ENCODE results near the gene MYL5.

Gene MYL5

DNA sequence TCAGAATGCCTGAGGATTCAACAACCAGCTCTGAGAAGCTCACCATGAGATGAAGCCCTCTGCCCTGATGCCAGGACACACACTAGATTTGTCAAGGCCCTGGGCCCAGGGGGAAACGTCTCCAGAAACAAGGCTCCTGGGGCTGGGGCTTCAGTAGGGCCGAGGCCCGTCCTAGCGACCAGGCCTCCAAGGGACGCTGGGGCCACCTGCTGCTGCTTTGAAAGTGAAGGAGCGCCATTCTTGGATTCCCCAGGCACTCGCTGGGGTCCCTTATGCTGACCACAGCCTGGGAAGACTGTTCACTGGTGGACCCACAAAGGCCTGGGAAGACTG lies 25.1 kb upstream of the MYL5 start:
- H3K27ac ChIP-seq (ENCODE audit: low read length): no peak overlapping the region
- H3K9ac ChIP-seq (ENCODE audit: low read depth, low read length): no peak overlapping the region
- ATAC-seq (ENCODE audit: insufficient read depth, low read depth) (no peak), DNase-seq (no peak)
- no peaks in the 10 kb centered on the region for H3K36me3 ChIP-seq (ENCODE audit: insufficient read depth, low read length)
- no peak overlapping the region for H3K4me2 ChIP-seq (ENCODE audit: insufficient read depth, low read length)
- no peaks in the 10 kb centered on the region for H3K9me3 ChIP-seq (ENCODE audit: insufficient read depth, low read length, severe bottlenecking)
- no peaks in the 10 kb centered on the region for H3K79me2 ChIP-seq (ENCODE audit: insufficient read depth, low read length)
- H4K20me1 ChIP-seq (ENCODE audit: insufficient read depth, low read length): no peaks in the 10 kb centered on the region
- H2AFZ ChIP-seq (ENCODE audit: low read depth, low read length): no peak overlapping the region
- no peaks in the 10 kb centered on the region for H3K27me3 ChIP-seq (ENCODE audit: insufficient read depth, low read length, poor library complexity)
- H3K4me3 ChIP-seq (ENCODE audit: low read depth in 1 of 2, low read length in 2 of 2): no peak overlapping the region
- no peak for TF ChIP-seq EZH2 (IDR thresholded peaks at IDR 0.05; ENCODE audit: borderline replicate concordance, low read depth, low read length, severe bottlenecking)
- TF ChIP-seq, protein P1, sequence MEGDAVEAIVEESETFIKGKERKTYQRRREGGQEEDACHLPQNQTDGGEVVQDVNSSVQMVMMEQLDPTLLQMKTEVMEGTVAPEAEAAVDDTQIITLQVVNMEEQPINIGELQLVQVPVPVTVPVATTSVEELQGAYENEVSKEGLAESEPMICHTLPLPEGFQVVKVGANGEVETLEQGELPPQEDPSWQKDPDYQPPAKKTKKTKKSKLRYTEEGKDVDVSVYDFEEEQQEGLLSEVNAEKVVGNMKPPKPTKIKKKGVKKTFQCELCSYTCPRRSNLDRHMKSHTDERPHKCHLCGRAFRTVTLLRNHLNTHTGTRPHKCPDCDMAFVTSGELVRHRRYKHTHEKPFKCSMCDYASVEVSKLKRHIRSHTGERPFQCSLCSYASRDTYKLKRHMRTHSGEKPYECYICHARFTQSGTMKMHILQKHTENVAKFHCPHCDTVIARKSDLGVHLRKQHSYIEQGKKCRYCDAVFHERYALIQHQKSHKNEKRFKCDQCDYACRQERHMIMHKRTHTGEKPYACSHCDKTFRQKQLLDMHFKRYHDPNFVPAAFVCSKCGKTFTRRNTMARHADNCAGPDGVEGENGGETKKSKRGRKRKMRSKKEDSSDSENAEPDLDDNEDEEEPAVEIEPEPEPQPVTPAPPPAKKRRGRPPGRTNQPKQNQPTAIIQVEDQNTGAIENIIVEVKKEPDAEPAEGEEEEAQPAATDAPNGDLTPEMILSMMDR (IDR thresholded peaks at IDR 0.05; ENCODE audit: borderline replicate concordance, extremely low read depth, low read length, poor library complexity, severe bottlenecking): no peak
- H3K4me1 ChIP-seq (ENCODE audit: insufficient read depth, low read length): no peaks in the 10 kb centered on the region

DNA sequence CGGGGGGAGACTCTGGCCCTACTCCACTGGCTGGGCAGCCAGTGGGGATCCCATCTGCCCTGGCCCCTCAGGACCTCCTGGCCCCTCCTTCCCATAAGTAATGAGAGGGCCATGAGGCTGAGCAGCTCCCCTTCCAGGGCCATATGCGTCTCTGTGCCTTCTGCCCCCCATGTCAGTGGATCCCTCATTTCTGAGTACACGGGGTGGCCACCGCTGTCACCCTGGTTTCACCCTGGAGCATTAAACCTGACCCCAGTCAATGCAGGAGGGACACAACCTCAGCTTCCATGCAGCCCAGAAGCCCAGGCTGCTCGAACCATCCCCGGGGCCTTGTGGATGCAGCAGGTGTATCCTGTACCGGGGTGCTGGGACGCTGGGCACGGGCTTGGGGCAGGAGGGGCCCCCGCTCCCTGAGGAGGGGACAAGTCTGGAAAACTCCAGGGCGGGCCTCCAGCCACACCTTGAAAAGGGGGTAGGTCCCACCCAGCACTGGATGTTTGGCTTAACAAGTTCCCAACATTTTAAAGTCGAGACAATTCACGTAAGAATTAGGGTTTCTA lies 24.5 kb upstream of the MYL5 start:
- no peaks in the 10 kb centered on the region for H3K9me3 ChIP-seq (ENCODE audit: insufficient read depth, low read length, severe bottlenecking)
- no peak for ATAC-seq (ENCODE audit: insufficient read depth, low read depth)
- no peaks in the 10 kb centered on the region for H3K36me3 ChIP-seq (ENCODE audit: insufficient read depth, low read length)
- H3K27me3 ChIP-seq (ENCODE audit: insufficient read depth, low read length, poor library complexity): no peaks in the 10 kb centered on the region
- no peaks in the 10 kb centered on the region for H3K4me1 ChIP-seq (ENCODE audit: insufficient read depth, low read length)
- H4K20me1 ChIP-seq (ENCODE audit: insufficient read depth, low read length): no peaks in the 10 kb centered on the region
- no peak overlapping the region for H3K27ac ChIP-seq (ENCODE audit: low read length)
- H2AFZ ChIP-seq (ENCODE audit: low read depth, low read length): no peak overlapping the region
- TF ChIP-seq, protein P1 (IDR thresholded peaks at IDR 0.05; ENCODE audit: borderline replicate concordance, extremely low read depth, low read length, poor library complexity, severe bottlenecking): no peak
- TF ChIP-seq EZH2 (IDR thresholded peaks at IDR 0.05; ENCODE audit: borderline replicate concordance, low read depth, low read length, severe bottlenecking): no peak
- H3K9ac ChIP-seq (ENCODE audit: low read depth, low read length): no peak overlapping the region
- no peak overlapping the region for H3K4me2 ChIP-seq (ENCODE audit: insufficient read depth, low read length)
- H3K79me2 ChIP-seq (ENCODE audit: insufficient read depth, low read length): no peaks in the 10 kb centered on the region
- no peak overlapping the region for H3K4me3 ChIP-seq (ENCODE audit: low read depth in 1 of 2, low read length in 2 of 2)
- DNase-seq: no peak

DNA sequence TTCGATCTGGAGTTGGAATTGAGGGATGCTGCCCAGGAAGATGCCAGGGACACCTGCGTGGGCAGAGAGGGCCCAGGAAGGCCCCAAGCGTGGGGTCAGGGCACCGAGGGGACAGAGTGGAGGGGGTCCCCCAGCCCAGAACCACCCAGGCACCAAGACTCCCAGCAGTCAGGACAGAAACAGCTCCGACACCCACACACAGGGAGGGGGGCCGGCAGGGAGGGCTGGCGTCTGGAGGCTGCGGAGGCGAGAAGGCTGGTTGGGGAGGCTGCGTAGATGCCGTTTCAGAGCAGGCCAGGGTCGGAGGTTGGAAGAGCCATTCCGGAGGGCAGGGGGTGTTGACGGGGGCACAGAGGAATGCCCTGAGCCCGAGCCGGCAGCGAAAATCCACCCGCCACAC lies 23.9 kb upstream of the MYL5 start:
- no peak for DNase-seq
- Histone ChIP-seq H3K9ac (ENCODE audit: low read depth, low read length) (no peak overlapping the region), H3K79me2 (ENCODE audit: insufficient read depth, low read length) (no peaks in the 10 kb centered on the region), H3K27me3 (ENCODE audit: insufficient read depth, low read length, poor library complexity) (no peaks in the 10 kb centered on the region), H3K4me3 (ENCODE audit: low read depth in 1 of 2, low read length in 2 of 2) (no peak overlapping the region), H3K27ac (ENCODE audit: low read length) (no peak overlapping the region), H2AFZ (ENCODE audit: low read depth, low read length) (no peak overlapping the region), H3K4me1 (ENCODE audit: insufficient read depth, low read length) (no peaks in the 10 kb centered on the region), H3K36me3 (ENCODE audit: insufficient read depth, low read length) (no peaks in the 10 kb centered on the region), H3K4me2 (ENCODE audit: insufficient read depth, low read length) (no peak overlapping the region), H4K20me1 (ENCODE audit: insufficient read depth, low read length) (no peaks in the 10 kb centered on the region), H3K9me3 (ENCODE audit: insufficient read depth, low read length, severe bottlenecking) (no peaks in the 10 kb centered on the region)
- no peak for ATAC-seq (ENCODE audit: insufficient read depth, low read depth)
- no peak for TF ChIP-seq EZH2 (IDR thresholded peaks at IDR 0.05; ENCODE audit: borderline replicate concordance, low read depth, low read length, severe bottlenecking)
- TF ChIP-seq, protein P1 (IDR thresholded peaks at IDR 0.05; ENCODE audit: borderline replicate concordance, extremely low read depth, low read length, poor library complexity, severe bottlenecking): no peak
